Endothelial cell of coronary artery (primary cell): ENCODE data around the gene ZNF665. TPM values are rescaled to one million over a fixed set of nuclear protein-coding genes. Genes with fewer than 3 reads are reported as not detected.

Source experiments
- total RNA-seq: library from RNA; depleted of rRNA; stranded (reverse); fragments of >200 nt; gene quantifications from 2 replicates; pipeline ENCODE4 v1.2.3, GENCODE V29; 2014

The ZNF665 gene
- total RNA-seq: 1.4 and 2.1 TPM in 2 replicates

DNA sequence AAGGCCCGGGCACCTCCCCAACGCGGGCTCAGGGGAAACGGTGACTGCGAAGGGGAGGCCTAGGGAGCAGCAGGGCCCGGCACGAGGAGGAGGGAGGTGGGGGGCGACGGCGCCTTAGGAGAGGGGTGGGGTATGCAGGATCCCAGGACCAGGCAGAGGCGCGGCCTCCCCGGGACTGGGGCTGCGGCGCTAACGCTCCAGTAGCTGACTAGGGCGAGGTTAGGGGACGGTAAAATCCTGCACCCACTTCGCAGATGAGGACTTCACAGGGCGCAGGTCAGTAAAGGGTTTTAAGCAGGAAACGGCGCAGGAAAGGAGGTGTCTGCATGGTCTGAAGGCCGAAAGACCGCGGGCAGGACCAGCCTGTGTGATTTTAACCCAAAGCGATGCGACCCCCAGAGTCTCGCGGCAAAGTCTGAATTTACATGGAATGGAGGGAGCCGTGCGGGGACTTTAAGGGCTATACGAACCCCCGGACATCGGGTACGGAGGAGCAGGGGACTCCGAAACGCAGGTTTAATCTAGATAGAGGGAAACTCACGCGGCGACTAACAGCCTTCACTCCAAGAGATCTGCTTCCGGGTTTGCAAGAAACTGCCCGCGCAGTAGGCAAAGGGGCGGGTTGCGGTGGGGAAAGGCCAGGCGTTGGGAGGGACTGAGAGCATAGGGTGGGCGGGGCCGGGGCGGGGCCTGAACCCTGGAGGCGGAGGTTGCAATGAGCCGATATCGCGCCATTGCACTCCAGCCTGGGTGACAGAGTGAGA, at the start of gene ZNF665:
ZNF665 (minus strand) TSS at position 588 of the 764 bp plus-strand sequence. CDS start 10,460 bp downstream, outside the sequence.

DNA sequence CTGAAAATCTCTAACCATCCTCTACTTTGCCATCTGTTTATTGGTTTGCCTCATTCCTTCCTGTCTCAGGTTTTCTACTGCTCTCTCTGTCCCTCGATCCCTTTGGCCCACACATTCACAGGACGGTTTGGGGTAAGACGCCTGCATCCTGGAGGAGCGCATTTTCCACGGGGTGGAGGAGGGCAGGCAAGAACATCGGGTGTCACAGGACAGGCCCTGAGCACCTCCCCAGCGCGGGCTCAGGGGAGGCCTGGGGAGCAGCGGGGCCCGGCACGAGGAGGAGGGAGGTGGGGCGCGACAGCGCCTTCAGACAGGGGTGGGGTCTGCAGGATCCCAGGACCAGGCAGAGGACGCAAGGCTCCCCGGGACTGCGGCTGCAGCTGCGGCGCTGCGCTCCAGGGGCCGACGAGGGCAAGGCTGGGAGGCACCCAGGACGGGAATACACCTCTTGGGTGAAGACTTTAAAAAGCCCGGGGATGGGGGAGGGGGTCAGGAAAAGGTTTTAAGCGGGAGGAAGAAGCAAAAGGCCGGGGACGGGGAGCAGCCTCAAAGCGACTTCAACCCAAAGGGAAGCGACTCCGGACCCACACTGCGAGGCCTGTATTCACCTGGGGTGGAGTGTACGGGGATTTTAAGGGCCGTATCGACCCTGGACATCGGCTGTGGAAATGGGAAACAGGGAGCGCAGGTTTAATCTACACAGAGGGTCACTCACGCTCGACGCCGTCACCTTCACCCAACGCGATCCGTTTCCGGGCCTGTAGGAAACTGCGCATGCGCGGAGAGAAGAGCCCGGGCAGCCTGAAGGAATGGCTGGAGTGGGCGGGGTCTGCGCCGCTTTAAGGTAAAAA, 60.8 kb downstream of the ZNF665 start, which contains the start of gene ZNF415:
ZNF415 (minus strand) TSS at position 770 of the 851 bp plus-strand sequence. CDS start 10,234 bp downstream, outside the sequence.

Other genes starting within 250 kb of the ZNF665 start
- 6.9 and 8.3 TPM in 2 replicates for gene ZNF816, start 230.5 kb downstream of the ZNF665 start, total RNA-seq
- not detected in 2 replicates for gene ERVV-1, start 179.4 kb downstream of the ZNF665 start, total RNA-seq
- not detected in 2 replicates for gene ERVV-2, start 148.6 kb downstream of the ZNF665 start, total RNA-seq
- 14.1 and 36.2 TPM in 2 replicates for gene ZNF160, start 89.9 kb downstream of the ZNF665 start, total RNA-seq
- gene ZNF415, start 60.4 kb downstream of the ZNF665 start, total RNA-seq: 0.09 and 3.9 TPM in 2 replicates
- gene ZNF347, start 34.3 kb downstream of the ZNF665 start, total RNA-seq: 4.1 and 7.2 TPM in 2 replicates
- gene ZNF677, start 61.5 kb upstream of the ZNF665 start, total RNA-seq: 9.6 and 16.9 TPM in 2 replicates
- gene VN1R2, start 64.9 kb upstream of the ZNF665 start, total RNA-seq: not detected in 2 replicates
- not detected in 2 replicates for gene VN1R4, start 74.4 kb upstream of the ZNF665 start, total RNA-seq
- gene ZNF845, start 140.4 kb upstream of the ZNF665 start, total RNA-seq: 7.6 and 8.1 TPM in 2 replicates
- 5.3 and 6.3 TPM in 2 replicates for gene ZNF525, start 172.3 kb upstream of the ZNF665 start, total RNA-seq
- 10.5 and 11.9 TPM in 2 replicates for gene ZNF765, start 201.8 kb upstream of the ZNF665 start, total RNA-seq
- 6.9 and 9.1 TPM in 2 replicates for gene ZNF761, start 238.6 kb upstream of the ZNF665 start, total RNA-seq